ENCODE results near the gene CFAP221. TPM values are rescaled to one million over a fixed set of nuclear protein-coding genes. Genes with fewer than 3 reads are reported as not detected.

Gene CFAP221
- total RNA-seq, 1 donor from 2014 or later, result 0.61 TPM

- peaks cover 3% of the 10 kb centered on the region for H3K27me3 ChIP-seq (ENCODE audit: insufficient read depth, low read length)
- no peak overlapping the region for H3K4me3 ChIP-seq (ENCODE audit: insufficient read depth, low read depth, low read length)
- FAIRE-seq (no peak), DNase-seq (ENCODE audit: low read depth) (no peak)
- Mint-ChIP-seq H3K36me3 (ENCODE audit: low read depth, unreplicated experiment) (no peaks in the 10 kb centered on the region), H3K27me3 (ENCODE audit: low read depth, unreplicated experiment) (peaks cover 10% of the 10 kb centered on the region), H3K4me3 (ENCODE audit: unreplicated experiment) (no peak overlapping the region), H3K9me3 (ENCODE audit: unreplicated experiment) (peaks cover 3% of the 10 kb centered on the region), H3K4me1 (ENCODE audit: low read depth, unreplicated experiment) (peaks cover 9% of the 10 kb centered on the region), H3K27ac (ENCODE audit: unreplicated experiment) (no peak overlapping the region)
- H3K9ac ChIP-seq (ENCODE audit: low read length), result no peak overlapping the region
- no peaks in the 10 kb centered on the region for H3K36me3 ChIP-seq (ENCODE audit: insufficient read depth, low read length)
- no peak overlapping the region for H3K4me2 ChIP-seq (ENCODE audit: low read length)
- TF ChIP-seq, protein P1, sequence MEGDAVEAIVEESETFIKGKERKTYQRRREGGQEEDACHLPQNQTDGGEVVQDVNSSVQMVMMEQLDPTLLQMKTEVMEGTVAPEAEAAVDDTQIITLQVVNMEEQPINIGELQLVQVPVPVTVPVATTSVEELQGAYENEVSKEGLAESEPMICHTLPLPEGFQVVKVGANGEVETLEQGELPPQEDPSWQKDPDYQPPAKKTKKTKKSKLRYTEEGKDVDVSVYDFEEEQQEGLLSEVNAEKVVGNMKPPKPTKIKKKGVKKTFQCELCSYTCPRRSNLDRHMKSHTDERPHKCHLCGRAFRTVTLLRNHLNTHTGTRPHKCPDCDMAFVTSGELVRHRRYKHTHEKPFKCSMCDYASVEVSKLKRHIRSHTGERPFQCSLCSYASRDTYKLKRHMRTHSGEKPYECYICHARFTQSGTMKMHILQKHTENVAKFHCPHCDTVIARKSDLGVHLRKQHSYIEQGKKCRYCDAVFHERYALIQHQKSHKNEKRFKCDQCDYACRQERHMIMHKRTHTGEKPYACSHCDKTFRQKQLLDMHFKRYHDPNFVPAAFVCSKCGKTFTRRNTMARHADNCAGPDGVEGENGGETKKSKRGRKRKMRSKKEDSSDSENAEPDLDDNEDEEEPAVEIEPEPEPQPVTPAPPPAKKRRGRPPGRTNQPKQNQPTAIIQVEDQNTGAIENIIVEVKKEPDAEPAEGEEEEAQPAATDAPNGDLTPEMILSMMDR (IDR thresholded peaks at IDR 0.05; ENCODE audit: insufficient read depth, low read depth, low read length), result no peak
- TF ChIP-seq EZH2 (IDR thresholded peaks at IDR 0.05; ENCODE audit: insufficient read depth, low read length), result no peak
- no peaks in the 10 kb centered on the region for H3K79me2 ChIP-seq (ENCODE audit: insufficient read depth, low read length)
- H3K9me3 ChIP-seq (ENCODE audit: insufficient read depth, low read depth, low read length), result peaks cover 3% of the 10 kb centered on the region
- H3K27ac ChIP-seq (ENCODE audit: low read depth, low read length), result no peak overlapping the region
- H2AFZ ChIP-seq (ENCODE audit: low read depth, low read length), result no peak overlapping the region
- H4K20me1 ChIP-seq (ENCODE audit: insufficient read depth, low read length), result no peaks in the 10 kb centered on the region
- H3K4me1 ChIP-seq (ENCODE audit: insufficient read depth, low read length), result no peaks in the 10 kb centered on the region
These were observed 6.6 kb downstream of the CFAP221 start for GRCh38 chr2:119550856-119551255.

GRCh38 chr2:119552902-119553301 is 8.7 kb downstream of the CFAP221 start:
- H3K4me1 Mint-ChIP-seq (ENCODE audit: low read depth, unreplicated experiment), result no peaks in the 10 kb centered on the region
- no peak overlapping the region for H3K27ac Mint-ChIP-seq (ENCODE audit: unreplicated experiment)
- H3K9me3 ChIP-seq (ENCODE audit: insufficient read depth, low read depth, low read length), result peaks cover 3% of the 10 kb centered on the region
- H4K20me1 ChIP-seq (ENCODE audit: insufficient read depth, low read length), result no peaks in the 10 kb centered on the region
- H3K4me2 ChIP-seq (ENCODE audit: low read length), result no peak overlapping the region
- no peaks in the 10 kb centered on the region for H3K4me1 ChIP-seq (ENCODE audit: insufficient read depth, low read length)
- no peak overlapping the region for H3K27ac ChIP-seq (ENCODE audit: low read depth, low read length)
- peaks cover 16% of the 10 kb centered on the region for H3K27me3 Mint-ChIP-seq (ENCODE audit: low read depth, unreplicated experiment)
- no peak overlapping the region for H2AFZ ChIP-seq (ENCODE audit: low read depth, low read length)
- no peaks in the 10 kb centered on the region for H3K36me3 ChIP-seq (ENCODE audit: insufficient read depth, low read length)
- no peaks in the 10 kb centered on the region for H3K79me2 ChIP-seq (ENCODE audit: insufficient read depth, low read length)
- H3K36me3 Mint-ChIP-seq (ENCODE audit: low read depth, unreplicated experiment), result peaks cover 2% of the 10 kb centered on the region
- H3K27me3 ChIP-seq (ENCODE audit: insufficient read depth, low read length), result no peaks in the 10 kb centered on the region
- DNase-seq (ENCODE audit: low read depth) (no peak), FAIRE-seq (no peak)
- H3K9me3 Mint-ChIP-seq (ENCODE audit: unreplicated experiment), result peaks cover 3% of the 10 kb centered on the region
- H3K4me3 ChIP-seq (ENCODE audit: insufficient read depth, low read depth, low read length), result no peak overlapping the region
- TF ChIP-seq, protein P1 (IDR thresholded peaks at IDR 0.05; ENCODE audit: insufficient read depth, low read depth, low read length), result no peak
- no peak for TF ChIP-seq EZH2 (IDR thresholded peaks at IDR 0.05; ENCODE audit: insufficient read depth, low read length)
- no peak overlapping the region for H3K4me3 Mint-ChIP-seq (ENCODE audit: unreplicated experiment)
- no peak overlapping the region for H3K9ac ChIP-seq (ENCODE audit: low read length)

DNA sequence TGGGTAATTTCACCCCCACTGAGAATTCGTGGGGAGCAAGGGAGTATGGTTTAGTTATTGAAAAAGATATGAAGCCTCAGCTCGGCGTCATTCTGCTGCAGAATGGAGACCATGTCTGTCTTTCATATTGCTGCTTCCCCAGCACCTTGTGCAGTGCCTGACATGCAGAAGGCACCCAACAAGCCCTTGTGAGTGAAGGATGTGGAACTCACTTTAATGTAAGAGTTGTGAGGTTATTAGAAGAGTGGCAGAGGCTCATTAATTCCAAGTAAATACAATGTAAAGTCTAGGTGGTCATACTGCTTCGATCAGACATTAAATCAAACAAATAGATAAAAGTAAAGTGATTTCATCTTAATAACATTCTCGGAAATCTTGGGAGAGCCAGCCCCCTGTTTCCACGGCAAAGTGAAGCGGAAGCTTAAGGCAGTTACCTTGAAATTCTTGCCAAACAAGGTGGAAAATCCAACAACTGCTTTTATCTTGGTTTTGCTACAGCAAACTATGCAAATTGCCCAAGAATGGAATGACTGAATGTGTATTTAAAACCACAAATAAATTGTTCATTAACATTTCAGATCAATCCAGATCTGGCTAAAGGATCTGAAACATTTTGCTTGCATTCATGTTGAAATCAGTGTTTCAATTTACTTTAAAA is 9.6 kb downstream of the CFAP221 start:
- H3K9ac ChIP-seq (ENCODE audit: low read length), result no peak overlapping the region
- Mint-ChIP-seq H3K36me3 (ENCODE audit: low read depth, unreplicated experiment) (peaks cover 2% of the 10 kb centered on the region), H3K9me3 (ENCODE audit: unreplicated experiment) (peaks cover 3% of the 10 kb centered on the region), H3K27me3 (ENCODE audit: low read depth, unreplicated experiment) (peaks cover 19% of the 10 kb centered on the region), H3K27ac (ENCODE audit: unreplicated experiment) (no peak overlapping the region), H3K4me1 (ENCODE audit: low read depth, unreplicated experiment) (no peaks in the 10 kb centered on the region), H3K4me3 (ENCODE audit: unreplicated experiment) (no peak overlapping the region)
- DNase-seq (ENCODE audit: low read depth) (no peak), FAIRE-seq (no peak)
- no peaks in the 10 kb centered on the region for H3K36me3 ChIP-seq (ENCODE audit: insufficient read depth, low read length)
- no peaks in the 10 kb centered on the region for H3K27me3 ChIP-seq (ENCODE audit: insufficient read depth, low read length)
- TF ChIP-seq, protein P1 (IDR thresholded peaks at IDR 0.05; ENCODE audit: insufficient read depth, low read depth, low read length), result no peak
- TF ChIP-seq EZH2 (IDR thresholded peaks at IDR 0.05; ENCODE audit: insufficient read depth, low read length), result no peak
- no peak overlapping the region for H2AFZ ChIP-seq (ENCODE audit: low read depth, low read length)
- no peaks in the 10 kb centered on the region for H3K4me1 ChIP-seq (ENCODE audit: insufficient read depth, low read length)
- no peak overlapping the region for H3K27ac ChIP-seq (ENCODE audit: low read depth, low read length)
- H3K4me3 ChIP-seq (ENCODE audit: insufficient read depth, low read depth, low read length), result no peak overlapping the region
- H3K79me2 ChIP-seq (ENCODE audit: insufficient read depth, low read length), result no peaks in the 10 kb centered on the region
- no peak overlapping the region for H3K4me2 ChIP-seq (ENCODE audit: low read length)
- no peaks in the 10 kb centered on the region for H4K20me1 ChIP-seq (ENCODE audit: insufficient read depth, low read length)
- H3K9me3 ChIP-seq (ENCODE audit: insufficient read depth, low read depth, low read length), result peaks cover 3% of the 10 kb centered on the region

Measured in astrocyte (in vitro differentiated cells and primary cell).